Liver (tissue), 9 donors: ENCODE data around the gene LEMD1. TPM values are rescaled to one million over a fixed set of nuclear protein-coding genes. Genes with fewer than 3 reads are reported as not detected.

Source experiments
- DNase-seq: peaks from one replicate; pipeline ENCODE4 v3.0.0-alpha.2; 2017; ENCODE audit warnings: low spot score
- H3K27ac ChIP-seq, 2 donors: one replicate each; pipeline ENCODE4 v1.7.0; 2013; ENCODE audit warnings: inconsistent platforms in 2 of 2, low read length in 2 of 2, control low read depth in 1 of 2, low read depth in 1 of 2, mild to moderate bottlenecking in 1 of 2
- H3K27me3 ChIP-seq, 4 donors: one replicate each; pipeline versions ENCODE4 v1.6.1 to v1.7.0; 2013; ENCODE audit warnings: low read length in 3 of 4, inconsistent platforms in 1 of 4, mild to moderate bottlenecking in 1 of 4, moderate library complexity in 1 of 4; ENCODE audit not compliant: control insufficient read depth in 4 of 4, insufficient read depth in 4 of 4
- H3K36me3 ChIP-seq, 4 donors: one replicate each; pipeline versions ENCODE4 v1.6.1 to v1.7.0; 2013; ENCODE audit warnings: low read length in 3 of 4, mild to moderate bottlenecking in 3 of 4, low read depth in 1 of 4, moderate library complexity in 1 of 4; ENCODE audit not compliant: control insufficient read depth in 4 of 4, insufficient read depth in 3 of 4
- H3K4me1 ChIP-seq, 4 donors: one replicate each; pipeline versions ENCODE4 v1.6.1 to v1.7.0; 2013; ENCODE audit warnings: low read length in 3 of 4, mild to moderate bottlenecking in 3 of 4, moderate library complexity in 1 of 4; ENCODE audit not compliant: control insufficient read depth in 4 of 4, insufficient read depth in 4 of 4
- H3K4me3 ChIP-seq, 3 donors: one replicate each; pipeline versions ENCODE4 v1.6.1 to v1.7.0; 2013; ENCODE audit warnings: low read length in 3 of 3, control low read depth in 1 of 3, low read depth in 1 of 3, mild to moderate bottlenecking in 1 of 3
- H3K9ac ChIP-seq, 2 donors: one replicate each; pipeline ENCODE4 v1.7.0; 2013; ENCODE audit warnings: low read length in 2 of 2, mild to moderate bottlenecking in 2 of 2, moderate library complexity in 2 of 2, control low read depth in 1 of 2, low read depth in 1 of 2
- H3K9me3 ChIP-seq, 4 donors: one replicate each; pipeline versions ENCODE4 v1.6.1 to v1.7.0; 2013; ENCODE audit warnings: low read length in 3 of 4; ENCODE audit not compliant: control insufficient read depth in 4 of 4
- EGR1 ChIP-seq, 2 donors: IDR thresholded peaks; 2 replicates each; pipeline ENCODE4 v1.6.1; 2016 to 2018; ENCODE audit warnings: antibody characterized with exemption in 2 of 2, low read depth in 2 of 2
- FOXA1 ChIP-seq: IDR thresholded peaks from 2 replicates; pipeline ENCODE4 v1.6.1; 2016; ENCODE audit warnings: antibody characterized with exemption
- FOXA2 ChIP-seq: IDR thresholded peaks from 2 replicates; pipeline ENCODE4 v1.6.1; 2016; ENCODE audit warnings: antibody characterized with exemption
- GABPA ChIP-seq, 2 donors: IDR thresholded peaks in 1 of 2; conservative IDR thresholded peaks in 1 of 2; 2 replicates each; pipeline ENCODE4 v1.6.1; 2016; ENCODE audit warnings: antibody characterized with exemption in 2 of 2, mild to moderate bottlenecking in 1 of 2, moderate library complexity in 1 of 2
- HNF4A ChIP-seq, 2 donors: conservative IDR thresholded peaks; 2 replicates each; pipeline ENCODE4 v1.6.1; 2016; ENCODE audit warnings: antibody characterized with exemption in 2 of 2, mild to moderate bottlenecking in 2 of 2
- HNF4G ChIP-seq: IDR thresholded peaks from 2 replicates; pipeline ENCODE4 v1.6.1; 2016; ENCODE audit warnings: antibody characterized with exemption
- JUND ChIP-seq, 2 donors: IDR thresholded peaks; 2 replicates each; pipeline ENCODE4 v1.6.1; 2016; ENCODE audit warnings: antibody characterized with exemption in 2 of 2
- MAX ChIP-seq: IDR thresholded peaks from 2 replicates; pipeline ENCODE4 v1.6.1; 2016; ENCODE audit warnings: antibody characterized with exemption
- NR2F2 ChIP-seq: IDR thresholded peaks from 2 replicates; pipeline ENCODE4 v1.6.1; 2016; ENCODE audit warnings: antibody characterized with exemption
- RAD21 ChIP-seq, 2 donors: IDR thresholded peaks; 2 replicates each; pipeline ENCODE4 v1.6.1; 2016; ENCODE audit warnings: antibody characterized with exemption in 2 of 2, mild to moderate bottlenecking in 2 of 2
- RXRA ChIP-seq, 2 donors: IDR thresholded peaks; 2 replicates each; pipeline ENCODE4 v1.6.1; 2017 to 2018; ENCODE audit warnings: antibody characterized with exemption in 2 of 2, mild to moderate bottlenecking in 1 of 2
- SP1 ChIP-seq: IDR thresholded peaks from 2 replicates; pipeline ENCODE4 v1.6.1; 2018; ENCODE audit warnings: antibody characterized with exemption, mild to moderate bottlenecking
- TAF1 ChIP-seq: conservative IDR thresholded peaks from 2 replicates; pipeline ENCODE4 v1.6.1; 2016; ENCODE audit warnings: antibody characterized with exemption, mild to moderate bottlenecking
- YY1 ChIP-seq: IDR thresholded peaks from 2 replicates; pipeline ENCODE4 v1.6.1; 2016; ENCODE audit warnings: antibody characterized with exemption, mild to moderate bottlenecking
- WGBS: extraction: QIAGEN DNeasy Blood & Tissue Kit; methylation state at CpG from one replicate; pipeline ENCODE4 v1.1.7; 2013; 5-methylcytosine and 5-hydroxymethylcytosine counted together
- polyA plus RNA-seq, 2 donors: library from polyadenylated mRNA; stranded (reverse) in 1 of 2; unstranded in 1 of 2; fragments of 200-250 nt in 1 of 2; fragments of >200 nt in 1 of 2; fragmentation: Nextera tagmentation in 1 of 2; extraction: Ambion mirVana in 1 of 2; gene quantifications; one replicate each; pipeline versions ENCODE4 v1.2.1 to v1.2.3, GENCODE V29; 2013 to 2015
- total RNA-seq, 2 donors: library from RNA; depleted of rRNA; stranded (reverse); fragments of >200 nt; gene quantifications; one replicate each; pipeline ENCODE4 v1.2.3, GENCODE V29; 2014
- TF ChIP-seq, protein P1 (sequence below): IDR thresholded peaks from 2 replicates; pipeline ENCODE4 v1.6.1; 2016; ENCODE audit warnings: antibody characterized with exemption
- TF ChIP-seq, protein P2 (sequence below): fragments of 150-350 bp; IDR thresholded peaks from 2 replicates; pipeline ENCODE4 v1.5.1; 2017; ENCODE audit warnings: improper control_type of control experiment, low read depth, low read length; ENCODE audit not compliant: missing input control
- TF ChIP-seq, protein P3 (sequence below): IDR thresholded peaks from 2 replicates; pipeline ENCODE4 v1.6.1; 2016; ENCODE audit warnings: antibody characterized with exemption, mild to moderate bottlenecking
- donor health status: healthy.
- donor health status: healthy.
- donor health status: healthy.
- donor health status: healthy.
- donor health status: healthy.

Gene LEMD1
- total and polyA plus RNA-seq, 4 donors, result not detected

GRCh38 chr1:205374210-205375078 lies 47.4 kb downstream of the LEMD1 start (continued):
- TF ChIP-seq, protein P1, sequence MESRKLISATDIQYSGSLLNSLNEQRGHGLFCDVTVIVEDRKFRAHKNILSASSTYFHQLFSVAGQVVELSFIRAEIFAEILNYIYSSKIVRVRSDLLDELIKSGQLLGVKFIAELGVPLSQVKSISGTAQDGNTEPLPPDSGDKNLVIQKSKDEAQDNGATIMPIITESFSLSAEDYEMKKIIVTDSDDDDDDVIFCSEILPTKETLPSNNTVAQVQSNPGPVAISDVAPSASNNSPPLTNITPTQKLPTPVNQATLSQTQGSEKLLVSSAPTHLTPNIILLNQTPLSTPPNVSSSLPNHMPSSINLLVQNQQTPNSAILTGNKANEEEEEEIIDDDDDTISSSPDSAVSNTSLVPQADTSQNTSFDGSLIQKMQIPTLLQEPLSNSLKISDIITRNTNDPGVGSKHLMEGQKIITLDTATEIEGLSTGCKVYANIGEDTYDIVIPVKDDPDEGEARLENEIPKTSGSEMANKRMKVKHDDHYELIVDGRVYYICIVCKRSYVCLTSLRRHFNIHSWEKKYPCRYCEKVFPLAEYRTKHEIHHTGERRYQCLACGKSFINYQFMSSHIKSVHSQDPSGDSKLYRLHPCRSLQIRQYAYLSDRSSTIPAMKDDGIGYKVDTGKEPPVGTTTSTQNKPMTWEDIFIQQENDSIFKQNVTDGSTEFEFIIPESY, result no peak
- TF ChIP-seq FOXA1, result no peak

DNA sequence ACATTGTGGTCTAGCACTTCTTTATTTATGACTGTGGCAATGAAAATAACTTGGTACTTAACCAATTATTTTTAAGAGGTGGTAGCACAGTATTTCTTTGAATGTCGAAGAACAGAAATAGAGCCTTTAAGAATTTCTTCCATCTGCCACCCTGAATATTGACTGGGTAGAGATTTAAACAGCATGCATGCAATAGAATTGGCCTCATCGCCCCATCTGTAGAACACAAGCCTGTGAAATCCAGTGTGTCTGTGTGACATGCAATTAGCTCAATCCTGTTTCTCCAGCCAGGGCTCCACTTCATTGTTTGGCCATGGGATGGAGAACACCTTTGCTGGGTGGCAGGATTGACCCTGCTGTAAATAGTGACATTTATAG lies 48.1 kb downstream of the LEMD1 start:
- WGBS, result 82% methylated on average over 2 of the region's 2 CpGs
- H3K27ac ChIP-seq, result no peak overlapping the region
- TF ChIP-seq HNF4G, result no peak
- TF ChIP-seq, protein P1, result no peak
- TF ChIP-seq EGR1 (IDR thresholded peaks at IDR 0.05; ENCODE audit: low read depth in 2 of 2), result no peak
- TF ChIP-seq SP1, result no peak
- TF ChIP-seq, protein P2, sequence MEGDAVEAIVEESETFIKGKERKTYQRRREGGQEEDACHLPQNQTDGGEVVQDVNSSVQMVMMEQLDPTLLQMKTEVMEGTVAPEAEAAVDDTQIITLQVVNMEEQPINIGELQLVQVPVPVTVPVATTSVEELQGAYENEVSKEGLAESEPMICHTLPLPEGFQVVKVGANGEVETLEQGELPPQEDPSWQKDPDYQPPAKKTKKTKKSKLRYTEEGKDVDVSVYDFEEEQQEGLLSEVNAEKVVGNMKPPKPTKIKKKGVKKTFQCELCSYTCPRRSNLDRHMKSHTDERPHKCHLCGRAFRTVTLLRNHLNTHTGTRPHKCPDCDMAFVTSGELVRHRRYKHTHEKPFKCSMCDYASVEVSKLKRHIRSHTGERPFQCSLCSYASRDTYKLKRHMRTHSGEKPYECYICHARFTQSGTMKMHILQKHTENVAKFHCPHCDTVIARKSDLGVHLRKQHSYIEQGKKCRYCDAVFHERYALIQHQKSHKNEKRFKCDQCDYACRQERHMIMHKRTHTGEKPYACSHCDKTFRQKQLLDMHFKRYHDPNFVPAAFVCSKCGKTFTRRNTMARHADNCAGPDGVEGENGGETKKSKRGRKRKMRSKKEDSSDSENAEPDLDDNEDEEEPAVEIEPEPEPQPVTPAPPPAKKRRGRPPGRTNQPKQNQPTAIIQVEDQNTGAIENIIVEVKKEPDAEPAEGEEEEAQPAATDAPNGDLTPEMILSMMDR, result no peak
- no peak for TF ChIP-seq TAF1
- TF ChIP-seq HNF4A (conservative IDR thresholded peaks at IDR 0.05), result no peak
- TF ChIP-seq RXRA (IDR thresholded peaks at IDR 0.05), result no peak
- no peak for TF ChIP-seq FOXA2
- TF ChIP-seq GABPA (IDR thresholded peaks at IDR 0.05 in 1 of 2, conservative IDR thresholded peaks at IDR 0.05 in 1 of 2), result no peak
- no peak for TF ChIP-seq NR2F2
- TF ChIP-seq FOXA1, result no peak
- TF ChIP-seq JUND (IDR thresholded peaks at IDR 0.05), result no peak
- no peak for TF ChIP-seq RAD21 (IDR thresholded peaks at IDR 0.05)
- no peak for TF ChIP-seq YY1
- TF ChIP-seq MAX, result no peak
- TF ChIP-seq, protein P3, sequence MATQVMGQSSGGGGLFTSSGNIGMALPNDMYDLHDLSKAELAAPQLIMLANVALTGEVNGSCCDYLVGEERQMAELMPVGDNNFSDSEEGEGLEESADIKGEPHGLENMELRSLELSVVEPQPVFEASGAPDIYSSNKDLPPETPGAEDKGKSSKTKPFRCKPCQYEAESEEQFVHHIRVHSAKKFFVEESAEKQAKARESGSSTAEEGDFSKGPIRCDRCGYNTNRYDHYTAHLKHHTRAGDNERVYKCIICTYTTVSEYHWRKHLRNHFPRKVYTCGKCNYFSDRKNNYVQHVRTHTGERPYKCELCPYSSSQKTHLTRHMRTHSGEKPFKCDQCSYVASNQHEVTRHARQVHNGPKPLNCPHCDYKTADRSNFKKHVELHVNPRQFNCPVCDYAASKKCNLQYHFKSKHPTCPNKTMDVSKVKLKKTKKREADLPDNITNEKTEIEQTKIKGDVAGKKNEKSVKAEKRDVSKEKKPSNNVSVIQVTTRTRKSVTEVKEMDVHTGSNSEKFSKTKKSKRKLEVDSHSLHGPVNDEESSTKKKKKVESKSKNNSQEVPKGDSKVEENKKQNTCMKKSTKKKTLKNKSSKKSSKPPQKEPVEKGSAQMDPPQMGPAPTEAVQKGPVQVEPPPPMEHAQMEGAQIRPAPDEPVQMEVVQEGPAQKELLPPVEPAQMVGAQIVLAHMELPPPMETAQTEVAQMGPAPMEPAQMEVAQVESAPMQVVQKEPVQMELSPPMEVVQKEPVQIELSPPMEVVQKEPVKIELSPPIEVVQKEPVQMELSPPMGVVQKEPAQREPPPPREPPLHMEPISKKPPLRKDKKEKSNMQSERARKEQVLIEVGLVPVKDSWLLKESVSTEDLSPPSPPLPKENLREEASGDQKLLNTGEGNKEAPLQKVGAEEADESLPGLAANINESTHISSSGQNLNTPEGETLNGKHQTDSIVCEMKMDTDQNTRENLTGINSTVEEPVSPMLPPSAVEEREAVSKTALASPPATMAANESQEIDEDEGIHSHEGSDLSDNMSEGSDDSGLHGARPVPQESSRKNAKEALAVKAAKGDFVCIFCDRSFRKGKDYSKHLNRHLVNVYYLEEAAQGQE, result no peak
- H3K27me3 ChIP-seq, result peaks cover 2 to 16% (median 6%) of the 10 kb centered on the region in 4 donors
- peaks cover 0 to 3% (median 0%) of the 10 kb centered on the region in 4 donors for H3K4me1 ChIP-seq
- no peak overlapping the region for H3K9ac ChIP-seq
- no peak for DNase-seq
- no peaks in the 10 kb centered on the region for H3K36me3 ChIP-seq
- H3K9me3 ChIP-seq, result no peaks in the 10 kb centered on the region
- no peak overlapping the region for H3K4me3 ChIP-seq
